Prostate gland (tissue), 2 donors: ENCODE results near the gene TPP1.

Source experiments
- POLR2A ChIP-seq: fragments of 450-650 bp; IDR thresholded peaks from one replicate; pipeline ENCODE4 v1.6.1; 2016; ENCODE audit warnings: antibody characterized with exemption, mild to moderate bottlenecking
- TF ChIP-seq, protein P1 (sequence below), 4 experiments: fragments of 200-600 bp in 2 of 4; fragments of 450-650 bp in 2 of 4; sonication (generic) in 2 of 4; IDR thresholded peaks; 1 replicate in 3 of 4; 2 replicates in 1 of 4; pipeline ENCODE4 v1.5.1; 2016 to 2019; ENCODE audit warnings: antibody characterized with exemption in 4 of 4, mild to moderate bottlenecking in 2 of 4, moderate library complexity in 2 of 4

DNA sequence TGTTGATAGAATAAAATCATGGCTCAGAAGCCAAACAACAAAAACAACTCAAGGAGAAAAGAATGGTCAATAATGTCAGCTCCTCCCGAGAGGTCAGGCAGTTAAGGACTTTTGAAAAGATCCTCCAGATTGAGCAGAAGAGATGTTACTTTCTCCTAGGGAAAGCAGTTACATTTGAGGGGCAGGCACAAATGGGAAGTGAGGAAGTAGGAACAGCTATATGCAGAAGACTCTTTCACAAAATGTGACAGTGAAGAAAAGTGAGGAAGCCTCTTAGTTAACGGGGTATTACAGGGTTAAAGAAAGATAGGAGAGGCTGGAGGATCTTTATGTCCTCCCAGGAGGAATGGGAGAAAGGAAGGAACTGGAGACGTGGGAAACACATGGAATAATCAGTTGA, 33.0 kb upstream of the TPP1 start:
- TF ChIP-seq, protein P1, sequence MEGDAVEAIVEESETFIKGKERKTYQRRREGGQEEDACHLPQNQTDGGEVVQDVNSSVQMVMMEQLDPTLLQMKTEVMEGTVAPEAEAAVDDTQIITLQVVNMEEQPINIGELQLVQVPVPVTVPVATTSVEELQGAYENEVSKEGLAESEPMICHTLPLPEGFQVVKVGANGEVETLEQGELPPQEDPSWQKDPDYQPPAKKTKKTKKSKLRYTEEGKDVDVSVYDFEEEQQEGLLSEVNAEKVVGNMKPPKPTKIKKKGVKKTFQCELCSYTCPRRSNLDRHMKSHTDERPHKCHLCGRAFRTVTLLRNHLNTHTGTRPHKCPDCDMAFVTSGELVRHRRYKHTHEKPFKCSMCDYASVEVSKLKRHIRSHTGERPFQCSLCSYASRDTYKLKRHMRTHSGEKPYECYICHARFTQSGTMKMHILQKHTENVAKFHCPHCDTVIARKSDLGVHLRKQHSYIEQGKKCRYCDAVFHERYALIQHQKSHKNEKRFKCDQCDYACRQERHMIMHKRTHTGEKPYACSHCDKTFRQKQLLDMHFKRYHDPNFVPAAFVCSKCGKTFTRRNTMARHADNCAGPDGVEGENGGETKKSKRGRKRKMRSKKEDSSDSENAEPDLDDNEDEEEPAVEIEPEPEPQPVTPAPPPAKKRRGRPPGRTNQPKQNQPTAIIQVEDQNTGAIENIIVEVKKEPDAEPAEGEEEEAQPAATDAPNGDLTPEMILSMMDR (IDR thresholded peaks at IDR 0.05), result no peak
- TF ChIP-seq POLR2A, result no peak
